Caco-2 (cell line): ENCODE data around the gene DGKI. TPM values are rescaled to one million over a fixed set of nuclear protein-coding genes. Genes with fewer than 3 reads are reported as not detected.

ENCODE experiments used
- BruUV-seq: library from RNA; stranded (reverse); fragments of 400-500 nt; replicated peaks from 2 replicates; lab custom pipeline; 2021; lab: Mats Ljungman, UMichigan
- CTCF ChIA-PET: fragments of 300-600 bp; sonication (Branson Sonifier 250); formaldehyde crosslinking; loops from one replicate; lab custom pipeline; 2022; ENCODE audit warnings: antibody characterized with exemption; lab: Charles Lee
- POLR2A ChIA-PET: fragments of 300-600 bp; sonication (Branson Sonifier 250); formaldehyde crosslinking; loops from one replicate; lab custom pipeline; 2022; ENCODE audit warnings: antibody characterized with exemption; lab: Charles Lee
- DNase-seq, 2 experiments: peaks; one replicate each; pipeline versions ENCODE4 v3.0.0 to v3.0.0-alpha.2; 2020 to 2022
- H3K27me3 ChIP-seq: replicated peaks from 2 replicates; pipeline ENCODE4 v1.6.0; 2011; ENCODE audit warnings: low read length; ENCODE audit not compliant: control insufficient read depth, insufficient read depth
- H3K36me3 ChIP-seq: 2 replicates; pipeline ENCODE4 v1.5.1; 2011; ENCODE audit warnings: low read length; ENCODE audit not compliant: control insufficient read depth, insufficient read depth
- H3K4me1 ChIP-seq: fragments of 250-450 bp; sonication (Bioruptor Pico); 2 replicates; pipeline ENCODE4 v1.5.1; 2020; ENCODE audit warnings: mild to moderate bottlenecking
- H3K4me3 ChIP-seq: 2 replicates; pipeline ENCODE4 v1.5.1; 2011; ENCODE audit warnings: low read depth, mild to moderate bottlenecking, control low read depth, low read length
- H3K9me3 ChIP-seq: fragments of 250-450 bp; sonication (Bioruptor Pico); 2 replicates; pipeline ENCODE4 v1.5.1; 2020; ENCODE audit warnings: mild to moderate bottlenecking, moderate library complexity
- H3K27ac Mint-ChIP-seq: one replicate; pipeline ENCODE4 v1.8.0; 2022; ENCODE audit warnings: mixed read lengths; ENCODE audit not compliant: unreplicated experiment
- H3K27me3 Mint-ChIP-seq: one replicate; pipeline ENCODE4 v1.8.0; 2022; ENCODE audit warnings: mixed read lengths; ENCODE audit not compliant: insufficient read depth, unreplicated experiment
- H3K36me3 Mint-ChIP-seq: one replicate; pipeline ENCODE4 v1.8.0; 2022; ENCODE audit warnings: mild to moderate bottlenecking, mixed read lengths; ENCODE audit not compliant: insufficient read depth, unreplicated experiment
- H3K4me1 Mint-ChIP-seq: one replicate; pipeline ENCODE4 v1.8.0; 2022; ENCODE audit warnings: low read depth, mixed read lengths; ENCODE audit not compliant: unreplicated experiment
- H3K4me3 Mint-ChIP-seq: one replicate; pipeline ENCODE4 v1.8.0; 2022; ENCODE audit warnings: mild to moderate bottlenecking, moderate library complexity, mixed read lengths; ENCODE audit not compliant: unreplicated experiment
- H3K9me3 Mint-ChIP-seq: one replicate; pipeline ENCODE4 v1.8.0; 2022; ENCODE audit warnings: mixed read lengths; ENCODE audit not compliant: unreplicated experiment
- intact Hi-C: fragments of 100-400 bp; cut with micrococcal nuclease; formaldehyde crosslinking; loops from one replicate; pipeline ENCODE4 v1.10.0; 2022; ENCODE audit not compliant: unreplicated experiment
- total RNA-seq: library from RNA; stranded (reverse); gene quantifications from 2 replicates; pipeline ENCODE4 v1.2.3, GENCODE V29; 2022
- TF ChIP-seq, protein P1 (sequence below), 2 experiments: fragments of 200-600 bp in 1 of 2; IDR thresholded peaks; 1 replicate in 1 of 2; 2 replicates in 1 of 2; pipeline versions ENCODE4 v1.5.1 to v1.8.0; 2011 to 2022; ENCODE audit warnings: antibody characterized with exemption in 1 of 2, control low read depth in 1 of 2, inconsistent platforms in 1 of 2, low read depth in 1 of 2, low read length in 1 of 2, mild to moderate bottlenecking in 1 of 2, moderate library complexity in 1 of 2; ENCODE audit not compliant: insufficient read depth in 1 of 2, severe bottlenecking in 1 of 2, unreplicated experiment in 1 of 2

The DGKI gene
- total RNA-seq, 1 experiment from 2014 or later, result 0.84 TPM

DNA sequence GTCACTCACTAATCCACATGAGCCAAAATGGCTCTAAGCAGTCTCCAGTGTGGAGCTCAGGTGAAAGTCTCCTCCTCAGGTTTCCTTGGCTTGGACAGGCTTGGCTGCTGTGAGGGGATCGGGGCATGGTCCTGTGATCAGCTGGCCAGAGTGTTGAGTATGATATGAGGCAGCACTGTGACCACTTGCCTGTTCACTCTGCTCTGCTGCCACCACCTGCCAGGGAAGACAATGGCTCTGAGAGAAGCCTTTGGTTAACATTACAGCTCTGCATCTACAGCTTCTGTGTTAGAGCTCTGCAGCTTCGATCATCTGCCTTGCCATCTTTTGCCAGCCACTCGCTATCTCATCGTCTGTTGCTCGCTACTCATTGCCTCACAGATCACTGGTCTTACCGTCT is 483.1 kb downstream of the DGKI start:
- Histone ChIP-seq H3K27me3 (no peaks in the 10 kb centered on the region), H3K4me1 (no peaks in the 10 kb centered on the region), H3K36me3 (no peaks in the 10 kb centered on the region), H3K4me3 (no peak overlapping the region), H3K9me3 (peaks cover 14% of the 10 kb centered on the region; the same call in 1 of the 2 replicates)
- Mint-ChIP-seq H3K27ac (no peak overlapping the region), H3K36me3 (no peaks in the 10 kb centered on the region), H3K4me3 (no peak overlapping the region), H3K4me1 (no peaks in the 10 kb centered on the region), H3K9me3 (peaks cover 39% of the 10 kb centered on the region), H3K27me3 (no peaks in the 10 kb centered on the region)
- no TSS peak for BruUV-seq
- TF ChIP-seq, protein P1, sequence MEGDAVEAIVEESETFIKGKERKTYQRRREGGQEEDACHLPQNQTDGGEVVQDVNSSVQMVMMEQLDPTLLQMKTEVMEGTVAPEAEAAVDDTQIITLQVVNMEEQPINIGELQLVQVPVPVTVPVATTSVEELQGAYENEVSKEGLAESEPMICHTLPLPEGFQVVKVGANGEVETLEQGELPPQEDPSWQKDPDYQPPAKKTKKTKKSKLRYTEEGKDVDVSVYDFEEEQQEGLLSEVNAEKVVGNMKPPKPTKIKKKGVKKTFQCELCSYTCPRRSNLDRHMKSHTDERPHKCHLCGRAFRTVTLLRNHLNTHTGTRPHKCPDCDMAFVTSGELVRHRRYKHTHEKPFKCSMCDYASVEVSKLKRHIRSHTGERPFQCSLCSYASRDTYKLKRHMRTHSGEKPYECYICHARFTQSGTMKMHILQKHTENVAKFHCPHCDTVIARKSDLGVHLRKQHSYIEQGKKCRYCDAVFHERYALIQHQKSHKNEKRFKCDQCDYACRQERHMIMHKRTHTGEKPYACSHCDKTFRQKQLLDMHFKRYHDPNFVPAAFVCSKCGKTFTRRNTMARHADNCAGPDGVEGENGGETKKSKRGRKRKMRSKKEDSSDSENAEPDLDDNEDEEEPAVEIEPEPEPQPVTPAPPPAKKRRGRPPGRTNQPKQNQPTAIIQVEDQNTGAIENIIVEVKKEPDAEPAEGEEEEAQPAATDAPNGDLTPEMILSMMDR (IDR thresholded peaks at IDR 0.05; ENCODE audit: insufficient read depth in 1 of 2, low read depth in 1 of 2, low read length in 1 of 2, severe bottlenecking in 1 of 2, unreplicated experiment in 1 of 2), result no peak
- POLR2A ChIA-PET, result no interaction called here
- CTCF ChIA-PET, result no interaction called here
- no peak for DNase-seq
- intact Hi-C loops, result no loop called here

DNA sequence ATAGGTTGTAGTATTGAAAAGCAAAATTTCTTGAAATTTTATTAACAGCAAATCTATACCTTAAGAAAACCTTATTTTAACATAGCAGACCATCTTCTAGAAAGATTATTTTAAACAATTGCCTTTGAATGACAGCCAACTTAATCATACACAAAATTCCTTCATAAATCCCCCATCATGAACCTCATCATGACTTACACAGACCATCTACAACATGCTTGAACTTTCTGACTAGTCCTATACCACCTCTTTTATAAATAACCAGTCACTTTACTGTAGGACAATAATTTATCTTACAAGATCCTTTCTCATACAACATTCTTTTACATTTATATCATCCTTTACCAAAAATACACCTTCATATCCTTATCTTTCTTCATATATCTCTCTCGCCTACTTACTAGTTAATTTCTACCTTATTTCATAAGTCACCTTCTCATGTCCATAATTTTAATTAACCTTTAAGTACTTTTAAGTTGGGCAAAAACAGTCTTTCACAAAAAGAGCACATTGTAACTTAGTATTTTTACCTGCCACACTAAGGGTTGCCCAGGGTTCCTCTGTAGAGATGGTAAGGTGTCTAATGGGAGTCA is 486.6 kb downstream of the DGKI start:
- Histone ChIP-seq H3K4me3 (no peak overlapping the region), H3K27me3 (no peaks in the 10 kb centered on the region), H3K4me1 (no peaks in the 10 kb centered on the region), H3K36me3 (no peaks in the 10 kb centered on the region), H3K9me3 (peaks cover 14% of the 10 kb centered on the region; the same call in 1 of the 2 replicates)
- Mint-ChIP-seq H3K4me3 (no peak overlapping the region), H3K4me1 (no peaks in the 10 kb centered on the region), H3K9me3 (peaks cover 51% of the 10 kb centered on the region), H3K27ac (no peak overlapping the region), H3K27me3 (no peaks in the 10 kb centered on the region), H3K36me3 (no peaks in the 10 kb centered on the region)
- TF ChIP-seq, protein P1 (IDR thresholded peaks at IDR 0.05; ENCODE audit: insufficient read depth in 1 of 2, low read depth in 1 of 2, low read length in 1 of 2, severe bottlenecking in 1 of 2, unreplicated experiment in 1 of 2), result no peak
- intact Hi-C loops, result no loop called here
- BruUV-seq, result no TSS peak
- ChIA-PET POLR2A (no interaction called here), CTCF (no interaction called here)
- DNase-seq, result no peak

DNA sequence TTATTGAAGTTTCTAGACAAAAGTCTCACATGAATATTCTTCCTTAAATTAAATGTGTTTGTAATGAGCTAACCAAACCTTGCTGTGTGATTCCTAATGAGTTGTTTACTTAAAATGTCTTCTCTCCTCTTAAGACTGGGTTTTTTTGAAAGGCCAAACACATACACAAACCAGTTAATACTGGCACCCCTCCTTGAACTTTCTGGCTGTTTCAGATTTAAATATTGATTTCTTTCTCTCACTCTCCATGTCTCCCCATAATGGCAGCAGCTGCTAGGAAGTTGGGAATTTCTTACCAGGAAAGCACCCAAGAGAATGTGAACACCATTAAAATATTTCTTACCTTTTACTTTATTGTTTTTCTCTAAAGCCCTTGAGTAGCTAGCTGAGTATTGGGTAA is 491.8 kb downstream of the DGKI start:
- H3K36me3 ChIP-seq, result no peaks in the 10 kb centered on the region
- H3K4me3 Mint-ChIP-seq, result no peak overlapping the region
- ChIA-PET POLR2A (no interaction called here), CTCF (no interaction called here)
- H3K4me1 Mint-ChIP-seq, result no peaks in the 10 kb centered on the region
- H3K4me3 ChIP-seq, result no peak overlapping the region
- no peaks in the 10 kb centered on the region for H3K27me3 ChIP-seq
- no peaks in the 10 kb centered on the region for H3K4me1 ChIP-seq
- H3K27ac Mint-ChIP-seq, result no peak overlapping the region
- no peaks in the 10 kb centered on the region for H3K36me3 Mint-ChIP-seq
- peaks cover 21% of the 10 kb centered on the region for H3K9me3 Mint-ChIP-seq
- peaks cover 10% of the 10 kb centered on the region; the same call in 1 of the 2 replicates for H3K9me3 ChIP-seq
- peaks cover 3% of the 10 kb centered on the region for H3K27me3 Mint-ChIP-seq
- no TSS peak for BruUV-seq
- intact Hi-C loops, result no loop called here
- DNase-seq, result no peak
- TF ChIP-seq, protein P1 (IDR thresholded peaks at IDR 0.05; ENCODE audit: insufficient read depth in 1 of 2, low read depth in 1 of 2, low read length in 1 of 2, severe bottlenecking in 1 of 2, unreplicated experiment in 1 of 2), result no peak
